OCI-LY1 (cell line): ENCODE measurements around the gene DPP9.

ENCODE experiments used
- CTCF ChIP-seq: fragments of 200-600 bp; sonication (generic), shearing (Covaris generic); IDR thresholded peaks from 2 replicates; pipeline ENCODE4 v1.5.1; 2017; ENCODE audit warnings: mild to moderate bottlenecking, antibody characterized with exemption, low read length, moderate library complexity, mixed read lengths
- EZH2 ChIP-seq: fragments of 200-600 bp; sonication (generic), shearing (Covaris generic); IDR thresholded peaks from 2 replicates; pipeline ENCODE4 v1.8.0; 2017; ENCODE audit warnings: borderline replicate concordance, mixed run types, mild to moderate bottlenecking, antibody characterized with exemption, low read length, moderate library complexity, mixed read lengths

DNA sequence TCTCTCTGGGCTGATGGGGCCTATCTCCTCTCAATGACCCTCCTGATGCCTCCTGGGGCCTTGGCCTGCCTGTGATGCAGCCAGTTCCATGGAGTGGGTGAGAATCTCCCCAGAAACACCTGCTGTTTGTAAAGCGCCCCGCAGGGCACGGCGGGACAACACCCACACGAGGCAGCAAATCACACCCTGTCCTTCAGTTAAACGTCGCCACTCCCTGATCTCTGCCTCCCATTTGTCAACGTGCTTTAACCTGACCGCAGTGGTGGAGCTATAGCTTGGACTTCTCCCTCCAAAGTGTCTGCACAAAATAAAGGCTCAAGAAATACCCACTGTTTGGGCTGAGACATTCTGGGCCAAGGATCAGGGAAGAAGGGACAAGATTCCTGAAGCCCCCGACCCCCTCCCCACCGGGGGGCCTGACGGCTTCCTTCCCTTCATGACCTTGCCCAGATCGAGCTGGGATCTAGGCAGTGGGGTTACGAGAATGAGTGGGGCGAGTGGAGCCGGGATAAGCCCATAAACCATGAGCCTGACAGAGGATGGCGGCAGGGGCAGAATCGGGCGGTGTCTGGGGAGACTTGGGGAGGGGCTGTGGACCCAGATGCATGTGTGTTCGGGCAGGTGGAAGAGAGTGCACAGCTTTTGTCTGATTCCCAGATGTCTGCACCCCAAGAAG, 61.5 kb downstream of the DPP9 start:
- TF ChIP-seq EZH2 = no peak
- TF ChIP-seq CTCF = no peak
